ENCODE results near the gene B2M. TPM values are rescaled to one million over a fixed set of nuclear protein-coding genes. Genes with fewer than 3 reads are reported as not detected.
"Not testable (repeated sequence)": the region's sequence is repeated elsewhere in the genome, so short reads cannot be mapped to it uniquely, and the experiment has no call there.

Gene B2M
- total RNA-seq, 1 experiment from 2014 or later: 1,639 TPM

- DNase-seq (ENCODE audit: low read depth, low spot score): no peak
- in situ Hi-C loops (cut with HindIII; ENCODE audit: low pct_unique_long_range_greater_than_20kb, low sequenced_read_pairs): no loop called here
Observed at GRCh38 chr15:44718180-44718926, 7.0 kb downstream of the B2M start.

GRCh38 chr15:44718927-44719292 is 7.6 kb downstream of the B2M start:
- in situ Hi-C loops (cut with HindIII; ENCODE audit: low pct_unique_long_range_greater_than_20kb, low sequenced_read_pairs): no loop called here
- no peak for DNase-seq (ENCODE audit: low read depth, low spot score)

- in situ Hi-C loops (cut with HindIII; ENCODE audit: low pct_unique_long_range_greater_than_20kb, low sequenced_read_pairs): no loop called here
- DNase-seq (ENCODE audit: low read depth, low spot score): peak; percentile 24
Observed at GRCh38 chr15:44719293-44719999, 8.1 kb downstream of the B2M start.

GRCh38 chr15:44720000-44720435 is 8.7 kb downstream of the B2M start:
- in situ Hi-C loops (cut with HindIII; ENCODE audit: low pct_unique_long_range_greater_than_20kb, low sequenced_read_pairs); DNase-seq (ENCODE audit: low read depth, low spot score): not testable (repeated sequence)

GRCh38 chr15:44720460-44721176 is 9.3 kb downstream of the B2M start:
- DNase-seq (ENCODE audit: low read depth, low spot score): no peak
- in situ Hi-C loops (cut with HindIII; ENCODE audit: low pct_unique_long_range_greater_than_20kb, low sequenced_read_pairs): no loop called here

- in situ Hi-C loops (cut with HindIII; ENCODE audit: low pct_unique_long_range_greater_than_20kb, low sequenced_read_pairs): no loop called here
- no peak for DNase-seq (ENCODE audit: low read depth, low spot score)
Observed at GRCh38 chr15:44722011-44722410, 10.7 kb downstream of the B2M start.

GRCh38 chr15:44726136-44726535 is 14.8 kb downstream of the B2M start:
- in situ Hi-C loops (cut with HindIII; ENCODE audit: low pct_unique_long_range_greater_than_20kb, low sequenced_read_pairs): no loop called here
- DNase-seq (ENCODE audit: low read depth, low spot score): no peak

GRCh38 chr15:44726568-44727484 is 15.5 kb downstream of the B2M start:
- DNase-seq (ENCODE audit: low read depth, low spot score): peak; percentile 68
- in situ Hi-C loops (cut with HindIII; ENCODE audit: low pct_unique_long_range_greater_than_20kb, low sequenced_read_pairs): no loop called here

- no peak for DNase-seq (ENCODE audit: low read depth, low spot score)
- in situ Hi-C loops (cut with HindIII; ENCODE audit: low pct_unique_long_range_greater_than_20kb, low sequenced_read_pairs): no loop called here
Observed at GRCh38 chr15:44727485-44728231, 16.3 kb downstream of the B2M start.

GRCh38 chr15:44728232-44728575 is 16.9 kb downstream of the B2M start:
- in situ Hi-C loops (cut with HindIII; ENCODE audit: low pct_unique_long_range_greater_than_20kb, low sequenced_read_pairs): not testable (repeated sequence)

GRCh38 chr15:44728576-44729407 is 17.5 kb downstream of the B2M start:
- in situ Hi-C loops (cut with HindIII; ENCODE audit: low pct_unique_long_range_greater_than_20kb, low sequenced_read_pairs): no loop called here
- DNase-seq (ENCODE audit: low read depth, low spot score): peak; percentile 99

More at GRCh38 chr15:44728232-44728575, 16.9 kb downstream of the B2M start:
- not testable (repeated sequence) for DNase-seq (ENCODE audit: low read depth, low spot score)

- in situ Hi-C loops (cut with HindIII; ENCODE audit: low pct_unique_long_range_greater_than_20kb, low sequenced_read_pairs): no loop called here
- peak; percentile 5 for DNase-seq (ENCODE audit: low read depth, low spot score)
Observed at GRCh38 chr15:44729408-44730127, 18.3 kb downstream of the B2M start.

GRCh38 chr15:44734839-44735481 is 23.6 kb downstream of the B2M start:
- in situ Hi-C loops (cut with HindIII; ENCODE audit: low pct_unique_long_range_greater_than_20kb, low sequenced_read_pairs): no loop called here
- DNase-seq (ENCODE audit: low read depth, low spot score): no peak

- DNase-seq (ENCODE audit: low read depth, low spot score): no peak
- in situ Hi-C loops (cut with HindIII; ENCODE audit: low pct_unique_long_range_greater_than_20kb, low sequenced_read_pairs): no loop called here
Observed at GRCh38 chr15:44735482-44736180, 24.3 kb downstream of the B2M start.

Data from SK-MEL-5 (cell line).